GM19023 (cell line): ENCODE measurements around the gene ST7.
A peak's percentile ranks its signal among the peaks of the same experiment; 100 is the strongest.
"Not testable (repeated sequence)": the region's sequence is repeated elsewhere in the genome, so short reads cannot be mapped to it uniquely, and the experiment has no call there.

Source experiments
- ATAC-seq: cut with Tn5 transposase; IDR thresholded peaks from one replicate; pipeline ENCODE4 v1.9.1; 2021; ENCODE audit warnings: mild to moderate bottlenecking, moderate library complexity; ENCODE audit not compliant: unreplicated experiment

The ST7 gene

GRCh38 chr7:117023325-117023854 lies 70.1 kb downstream of the ST7 start:
- ATAC-seq, result no peak

- no peak for ATAC-seq
Observed at GRCh38 chr7:117024811-117025210, 71.5 kb downstream of the ST7 start.

GRCh38 chr7:117025891-117026290 lies 72.6 kb downstream of the ST7 start:
- ATAC-seq, result no peak

- ATAC-seq, result not testable (repeated sequence)
Observed at GRCh38 chr7:117030346-117030745, 77.0 kb downstream of the ST7 start.

GRCh38 chr7:117030793-117031192 lies 77.5 kb downstream of the ST7 start:
- ATAC-seq, result not testable (repeated sequence)

GRCh38 chr7:117032810-117033209 lies 79.5 kb downstream of the ST7 start:
- no peak for ATAC-seq

- no peak for ATAC-seq
Observed at GRCh38 chr7:117034851-117035464, 81.7 kb downstream of the ST7 start.

GRCh38 chr7:117035465-117035862 lies 82.2 kb downstream of the ST7 start:
- no peak for ATAC-seq

- ATAC-seq, result no peak
Observed at GRCh38 chr7:117036053-117036669, 82.9 kb downstream of the ST7 start.

GRCh38 chr7:117036836-117037235 lies 83.5 kb downstream of the ST7 start:
- no peak for ATAC-seq

GRCh38 chr7:117038408-117038807 lies 85.1 kb downstream of the ST7 start:
- no peak for ATAC-seq

- ATAC-seq, result peak; percentile 93
Observed at GRCh38 chr7:117041007-117041406, 87.7 kb downstream of the ST7 start.

GRCh38 chr7:117041822-117042221 lies 88.5 kb downstream of the ST7 start:
- no peak for ATAC-seq

- ATAC-seq, result no peak
Observed at GRCh38 chr7:117043108-117043825, 90.0 kb downstream of the ST7 start.

- ATAC-seq, result no peak
Observed at GRCh38 chr7:117044664-117045063, 91.4 kb downstream of the ST7 start.

GRCh38 chr7:117045927-117046710 lies 92.8 kb downstream of the ST7 start:
- no peak for ATAC-seq

- ATAC-seq, result no peak
Observed at GRCh38 chr7:117047496-117047895, 94.2 kb downstream of the ST7 start.

- no peak for ATAC-seq
Observed at GRCh38 chr7:117048114-117048866, 95.0 kb downstream of the ST7 start.

GRCh38 chr7:117048882-117049281 lies 95.6 kb downstream of the ST7 start:
- ATAC-seq, result no peak

GRCh38 chr7:117051808-117052207 lies 98.5 kb downstream of the ST7 start:
- ATAC-seq, result no peak
